Neuron (in vitro differentiated cells): Measurements from ENCODE around the gene GLCCI1.

ENCODE experiments used
- H2AFZ ChIP-seq: one replicate; pipeline ENCODE4 v1.6.1; 2013; ENCODE audit warnings: low read depth, mild to moderate bottlenecking, inconsistent platforms, low read length, moderate library complexity
- H3K27me3 ChIP-seq: one replicate; pipeline ENCODE4 v1.6.1; 2013; ENCODE audit warnings: low read length; ENCODE audit not compliant: insufficient read depth
- H3K36me3 ChIP-seq: one replicate; pipeline ENCODE4 v1.6.1; 2013; ENCODE audit warnings: low read length; ENCODE audit not compliant: insufficient read depth
- H3K4me1 ChIP-seq: one replicate; pipeline ENCODE4 v1.6.1; 2013; ENCODE audit warnings: low read length; ENCODE audit not compliant: insufficient read depth
- H3K4me3 ChIP-seq: 2 replicates; pipeline ENCODE4 v1.5.1; 2013; ENCODE audit warnings: mild to moderate bottlenecking, low read length, moderate library complexity
- H3K9me3 ChIP-seq: one replicate; pipeline ENCODE4 v1.6.1; 2013; ENCODE audit warnings: low read length

The GLCCI1 gene

GRCh38 chr7:7967886-7968543 is 581 bp upstream of the GLCCI1 start:
- H2AFZ ChIP-seq: peak overlapping the region; percentile 36
- no peaks in the 10 kb centered on the region for H3K36me3 ChIP-seq
- H3K9me3 ChIP-seq: no peaks in the 10 kb centered on the region
- H3K4me3 ChIP-seq: peak overlapping the region; percentile 75
- peaks cover 31% of the 10 kb centered on the region for H3K4me1 ChIP-seq
- H3K27me3 ChIP-seq: no peaks in the 10 kb centered on the region

- H3K4me1 ChIP-seq: peaks cover 41% of the 10 kb centered on the region
- H3K27me3 ChIP-seq: no peaks in the 10 kb centered on the region
- H3K9me3 ChIP-seq: no peaks in the 10 kb centered on the region
- H2AFZ ChIP-seq: peak overlapping the region; percentile 39
- H3K4me3 ChIP-seq: peak overlapping the region; percentile 75
- H3K36me3 ChIP-seq: no peaks in the 10 kb centered on the region
Measured at GRCh38 chr7:7969306-7970236, 975 bp downstream of the GLCCI1 start.

- Histone ChIP-seq H3K9me3 (no peaks in the 10 kb centered on the region), H3K4me3 (peak overlapping the region; percentile 75), H3K27me3 (no peaks in the 10 kb centered on the region), H3K4me1 (peaks cover 47% of the 10 kb centered on the region), H2AFZ (peak overlapping the region; percentile 39), H3K36me3 (no peaks in the 10 kb centered on the region)
Measured at GRCh38 chr7:7970237-7970530, 1.6 kb downstream of the GLCCI1 start.

GRCh38 chr7:7970531-7971307 is 2.1 kb downstream of the GLCCI1 start:
- no peaks in the 10 kb centered on the region for H3K9me3 ChIP-seq
- no peak overlapping the region for H2AFZ ChIP-seq
- peak overlapping the region; percentile 75 for H3K4me3 ChIP-seq
- peaks cover 52% of the 10 kb centered on the region for H3K4me1 ChIP-seq
- H3K27me3 ChIP-seq: no peaks in the 10 kb centered on the region
- no peaks in the 10 kb centered on the region for H3K36me3 ChIP-seq

GRCh38 chr7:7971308-7972040 is 2.9 kb downstream of the GLCCI1 start:
- Histone ChIP-seq H3K36me3 (no peaks in the 10 kb centered on the region), H3K4me1 (peaks cover 55% of the 10 kb centered on the region), H3K4me3 (peak overlapping the region; percentile 75), H3K9me3 (no peaks in the 10 kb centered on the region), H3K27me3 (no peaks in the 10 kb centered on the region), H2AFZ (no peak overlapping the region)

GRCh38 chr7:7972128-7972527 is 3.5 kb downstream of the GLCCI1 start:
- H3K36me3 ChIP-seq: no peaks in the 10 kb centered on the region
- peaks cover 55% of the 10 kb centered on the region for H3K4me1 ChIP-seq
- no peaks in the 10 kb centered on the region for H3K9me3 ChIP-seq
- peak overlapping the region; percentile 75 for H3K4me3 ChIP-seq
- H3K27me3 ChIP-seq: no peaks in the 10 kb centered on the region
- no peak overlapping the region for H2AFZ ChIP-seq

GRCh38 chr7:7972922-7973594 is 4.5 kb downstream of the GLCCI1 start:
- H3K4me1 ChIP-seq: peaks cover 50% of the 10 kb centered on the region
- no peaks in the 10 kb centered on the region for H3K9me3 ChIP-seq
- H3K36me3 ChIP-seq: no peaks in the 10 kb centered on the region
- H3K4me3 ChIP-seq: peak overlapping the region; percentile 30
- H3K27me3 ChIP-seq: no peaks in the 10 kb centered on the region
- H2AFZ ChIP-seq: no peak overlapping the region

GRCh38 chr7:7976677-7977076 is 8.1 kb downstream of the GLCCI1 start:
- Histone ChIP-seq H3K4me1 (peaks cover 37% of the 10 kb centered on the region), H2AFZ (no peak overlapping the region), H3K27me3 (no peaks in the 10 kb centered on the region), H3K9me3 (no peaks in the 10 kb centered on the region), H3K4me3 (no peak overlapping the region), H3K36me3 (no peaks in the 10 kb centered on the region)

GRCh38 chr7:7977774-7978173 is 9.2 kb downstream of the GLCCI1 start:
- no peaks in the 10 kb centered on the region for H3K36me3 ChIP-seq
- peaks cover 27% of the 10 kb centered on the region for H3K4me1 ChIP-seq
- no peak overlapping the region for H2AFZ ChIP-seq
- no peaks in the 10 kb centered on the region for H3K9me3 ChIP-seq
- no peaks in the 10 kb centered on the region for H3K27me3 ChIP-seq
- no peak overlapping the region for H3K4me3 ChIP-seq

GRCh38 chr7:7978860-7979259 is 10.3 kb downstream of the GLCCI1 start:
- no peaks in the 10 kb centered on the region for H3K9me3 ChIP-seq

GRCh38 chr7:7979558-7979957 is 11.0 kb downstream of the GLCCI1 start:
- no peaks in the 10 kb centered on the region for H3K27me3 ChIP-seq
- peaks cover 14% of the 10 kb centered on the region for H3K4me1 ChIP-seq
- no peaks in the 10 kb centered on the region for H3K9me3 ChIP-seq
- H3K36me3 ChIP-seq: no peaks in the 10 kb centered on the region
- no peak overlapping the region for H3K4me3 ChIP-seq
- H2AFZ ChIP-seq: no peak overlapping the region

More at GRCh38 chr7:7978860-7979259, 10.3 kb downstream of the GLCCI1 start:
- Histone ChIP-seq H3K4me1 (peaks cover 18% of the 10 kb centered on the region), H3K36me3 (no peaks in the 10 kb centered on the region), H3K27me3 (no peaks in the 10 kb centered on the region), H2AFZ (no peak overlapping the region), H3K4me3 (no peak overlapping the region)

GRCh38 chr7:7980134-7980533 is 11.5 kb downstream of the GLCCI1 start:
- Histone ChIP-seq H2AFZ (no peak overlapping the region), H3K4me3 (no peak overlapping the region), H3K4me1 (peaks cover 8% of the 10 kb centered on the region), H3K27me3 (no peaks in the 10 kb centered on the region), H3K36me3 (no peaks in the 10 kb centered on the region), H3K9me3 (no peaks in the 10 kb centered on the region)
